ENCODE data around the gene PRKCH.
"Not testable (repeated sequence)": the region's sequence is repeated elsewhere in the genome, so short reads cannot be mapped to it uniquely, and the experiment has no call there.

The PRKCH gene

GRCh38 chr14:61406198-61406597, 84.8 kb downstream of the PRKCH start:
- peaks cover 26% of the 10 kb centered on the region for H3K36me3 Mint-ChIP-seq (ENCODE audit: low read depth)
- peak overlapping the region; percentile 24 for H3K4me3 Mint-ChIP-seq
- H3K4me1 Mint-ChIP-seq (ENCODE audit: low read depth) = peaks cover 53% of the 10 kb centered on the region
- H3K9me3 Mint-ChIP-seq = no peaks in the 10 kb centered on the region
- no peaks in the 10 kb centered on the region for H3K27me3 Mint-ChIP-seq (ENCODE audit: low read depth)
- DNase-seq (ENCODE audit: low spot score) = no peak
- peak overlapping the region; percentile 8 for H3K27ac Mint-ChIP-seq

- Mint-ChIP-seq H3K27ac (peak overlapping the region; percentile 32), H3K27me3 (ENCODE audit: low read depth) (no peaks in the 10 kb centered on the region), H3K4me3 (peak overlapping the region; percentile 50), H3K9me3 (no peaks in the 10 kb centered on the region), H3K4me1 (ENCODE audit: low read depth) (peaks cover 52% of the 10 kb centered on the region), H3K36me3 (ENCODE audit: low read depth) (peaks cover 26% of the 10 kb centered on the region)
- DNase-seq (ENCODE audit: low spot score) = peak; percentile 46
Observed at GRCh38 chr14:61406675-61407074, 85.3 kb downstream of the PRKCH start.

- H3K27ac Mint-ChIP-seq = no peak overlapping the region
- peaks cover 24% of the 10 kb centered on the region for H3K36me3 Mint-ChIP-seq (ENCODE audit: low read depth)
- H3K27me3 Mint-ChIP-seq (ENCODE audit: low read depth) = no peaks in the 10 kb centered on the region
- H3K9me3 Mint-ChIP-seq = no peaks in the 10 kb centered on the region
- DNase-seq (ENCODE audit: low spot score) = no peak
- H3K4me3 Mint-ChIP-seq = no peak overlapping the region
- peaks cover 48% of the 10 kb centered on the region for H3K4me1 Mint-ChIP-seq (ENCODE audit: low read depth)
Observed at GRCh38 chr14:61408498-61408897, 87.1 kb downstream of the PRKCH start.

- no peak for DNase-seq (ENCODE audit: low spot score)
- Mint-ChIP-seq H3K36me3 (ENCODE audit: low read depth) (peaks cover 21% of the 10 kb centered on the region), H3K27ac (no peak overlapping the region), H3K4me3 (no peak overlapping the region), H3K9me3 (no peaks in the 10 kb centered on the region), H3K4me1 (ENCODE audit: low read depth) (peaks cover 37% of the 10 kb centered on the region), H3K27me3 (ENCODE audit: low read depth) (no peaks in the 10 kb centered on the region)
Observed at GRCh38 chr14:61409782-61410181, 88.4 kb downstream of the PRKCH start.

- Mint-ChIP-seq H3K36me3 (ENCODE audit: low read depth) (peaks cover 32% of the 10 kb centered on the region), H3K27ac (peak overlapping the region; percentile 47), H3K4me1 (ENCODE audit: low read depth) (peaks cover 58% of the 10 kb centered on the region), H3K4me3 (peak overlapping the region; percentile 45)
- H3K9me3 Mint-ChIP-seq; H3K27me3 Mint-ChIP-seq (ENCODE audit: low read depth); DNase-seq (ENCODE audit: low spot score): not testable (repeated sequence)
Observed at GRCh38 chr14:61415934-61416333, 94.6 kb downstream of the PRKCH start.

GRCh38 chr14:61416591-61416990, 95.2 kb downstream of the PRKCH start:
- Mint-ChIP-seq H3K27me3 (ENCODE audit: low read depth) (no peaks in the 10 kb centered on the region), H3K4me1 (ENCODE audit: low read depth) (peaks cover 62% of the 10 kb centered on the region), H3K36me3 (ENCODE audit: low read depth) (peaks cover 27% of the 10 kb centered on the region), H3K9me3 (no peaks in the 10 kb centered on the region), H3K4me3 (peak overlapping the region; percentile 45), H3K27ac (peak overlapping the region; percentile 47)
- DNase-seq (ENCODE audit: low spot score) = no peak

GRCh38 chr14:61417141-61417540, 95.8 kb downstream of the PRKCH start:
- Mint-ChIP-seq H3K27me3 (ENCODE audit: low read depth) (no peaks in the 10 kb centered on the region), H3K9me3 (no peaks in the 10 kb centered on the region), H3K36me3 (ENCODE audit: low read depth) (peaks cover 26% of the 10 kb centered on the region), H3K27ac (peak overlapping the region; percentile 34), H3K4me1 (ENCODE audit: low read depth) (peaks cover 61% of the 10 kb centered on the region), H3K4me3 (peak overlapping the region; percentile 45)
- DNase-seq (ENCODE audit: low spot score) = no peak

- Mint-ChIP-seq H3K36me3 (ENCODE audit: low read depth) (peaks cover 30% of the 10 kb centered on the region), H3K27ac (no peak overlapping the region), H3K27me3 (ENCODE audit: low read depth) (no peaks in the 10 kb centered on the region), H3K9me3 (no peaks in the 10 kb centered on the region), H3K4me3 (peak overlapping the region; percentile 2), H3K4me1 (ENCODE audit: low read depth) (peaks cover 66% of the 10 kb centered on the region)
- DNase-seq (ENCODE audit: low spot score) = no peak
Observed at GRCh38 chr14:61417883-61418455, 96.6 kb downstream of the PRKCH start.

GRCh38 chr14:61418746-61419145, 97.4 kb downstream of the PRKCH start:
- peak overlapping the region; percentile 23 for H3K4me3 Mint-ChIP-seq
- DNase-seq (ENCODE audit: low spot score) = no peak
- H3K36me3 Mint-ChIP-seq (ENCODE audit: low read depth) = peaks cover 35% of the 10 kb centered on the region
- no peak overlapping the region for H3K27ac Mint-ChIP-seq
- H3K4me1 Mint-ChIP-seq (ENCODE audit: low read depth) = peaks cover 70% of the 10 kb centered on the region
- peaks cover 5% of the 10 kb centered on the region for H3K9me3 Mint-ChIP-seq
- H3K27me3 Mint-ChIP-seq (ENCODE audit: low read depth) = no peaks in the 10 kb centered on the region

GRCh38 chr14:61419201-61419600, 97.8 kb downstream of the PRKCH start:
- no peak for DNase-seq (ENCODE audit: low spot score)
- no peak overlapping the region for H3K27ac Mint-ChIP-seq
- H3K9me3 Mint-ChIP-seq = peaks cover 9% of the 10 kb centered on the region
- peaks cover 40% of the 10 kb centered on the region for H3K36me3 Mint-ChIP-seq (ENCODE audit: low read depth)
- H3K27me3 Mint-ChIP-seq (ENCODE audit: low read depth) = no peaks in the 10 kb centered on the region
- peaks cover 72% of the 10 kb centered on the region for H3K4me1 Mint-ChIP-seq (ENCODE audit: low read depth)
- H3K4me3 Mint-ChIP-seq = no peak overlapping the region

GRCh38 chr14:61420326-61420725, 98.9 kb downstream of the PRKCH start:
- H3K9me3 Mint-ChIP-seq = peaks cover 12% of the 10 kb centered on the region
- H3K4me3 Mint-ChIP-seq = peak overlapping the region; percentile 53
- DNase-seq (ENCODE audit: low spot score) = no peak
- peaks cover 49% of the 10 kb centered on the region for H3K36me3 Mint-ChIP-seq (ENCODE audit: low read depth)
- no peaks in the 10 kb centered on the region for H3K27me3 Mint-ChIP-seq (ENCODE audit: low read depth)
- peak overlapping the region; percentile 72 for H3K27ac Mint-ChIP-seq
- peaks cover 72% of the 10 kb centered on the region for H3K4me1 Mint-ChIP-seq (ENCODE audit: low read depth)

- H3K27me3 Mint-ChIP-seq (ENCODE audit: low read depth) = no peaks in the 10 kb centered on the region
- peaks cover 22% of the 10 kb centered on the region for H3K9me3 Mint-ChIP-seq
- H3K4me1 Mint-ChIP-seq (ENCODE audit: low read depth) = peaks cover 71% of the 10 kb centered on the region
- peak overlapping the region; percentile 33 for H3K27ac Mint-ChIP-seq
- peaks cover 51% of the 10 kb centered on the region for H3K36me3 Mint-ChIP-seq (ENCODE audit: low read depth)
- no peak for DNase-seq (ENCODE audit: low spot score)
- H3K4me3 Mint-ChIP-seq = no peak overlapping the region
Observed at GRCh38 chr14:61421212-61421923, 100.0 kb downstream of the PRKCH start.

GRCh38 chr14:61426048-61426447, 104.7 kb downstream of the PRKCH start:
- Mint-ChIP-seq H3K27me3 (ENCODE audit: low read depth) (no peaks in the 10 kb centered on the region), H3K27ac (no peak overlapping the region), H3K36me3 (ENCODE audit: low read depth) (peaks cover 55% of the 10 kb centered on the region), H3K9me3 (peaks cover 22% of the 10 kb centered on the region), H3K4me1 (ENCODE audit: low read depth) (peaks cover 55% of the 10 kb centered on the region), H3K4me3 (no peak overlapping the region)
- DNase-seq (ENCODE audit: low spot score) = no peak

- no peaks in the 10 kb centered on the region for H3K27me3 Mint-ChIP-seq (ENCODE audit: low read depth)
- no peak overlapping the region for H3K27ac Mint-ChIP-seq
- H3K9me3 Mint-ChIP-seq = peaks cover 21% of the 10 kb centered on the region
- peaks cover 55% of the 10 kb centered on the region for H3K4me1 Mint-ChIP-seq (ENCODE audit: low read depth)
- H3K4me3 Mint-ChIP-seq = no peak overlapping the region
- DNase-seq (ENCODE audit: low spot score) = no peak
- peaks cover 53% of the 10 kb centered on the region for H3K36me3 Mint-ChIP-seq (ENCODE audit: low read depth)
Observed at GRCh38 chr14:61428261-61428660, 106.9 kb downstream of the PRKCH start.

All from T-helper 2 cell treated with Interferon-gamma antibody and Interleukin-4, amounts not matched to agents 5 μg/mL and 100 μg/mL, for 36 hours (primary cell).